ENCODE results near the gene SLC38A1. TPM values are rescaled to one million over a fixed set of nuclear protein-coding genes. Genes with fewer than 3 reads are reported as not detected.

SLC38A1 gene
- polyA plus RNA-seq, 1 experiment: 136 TPM

DNA sequence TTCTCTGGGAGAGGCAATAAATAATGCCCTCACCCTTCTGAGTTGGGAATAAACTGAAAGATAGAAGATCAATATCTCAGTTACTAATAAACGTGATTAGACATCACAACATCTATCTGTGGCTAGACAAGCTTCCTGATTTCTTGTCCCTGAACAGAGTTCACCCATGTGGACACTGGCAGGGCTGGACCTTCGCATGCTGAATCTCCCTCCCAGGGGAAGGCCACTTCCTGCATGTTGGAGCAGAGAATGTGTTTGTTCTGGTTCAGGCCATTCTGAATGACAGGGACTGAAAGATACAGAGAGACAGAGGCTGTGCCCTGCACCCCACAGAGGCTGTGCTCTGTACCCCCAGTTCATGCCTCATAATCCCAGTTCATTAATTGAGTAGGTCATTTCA is 132.6 kb downstream of the SLC38A1 start:
- Histone ChIP-seq H3K27ac (ENCODE audit: low read depth, low read length) (no peak overlapping the region), H3K27me3 (ENCODE audit: control insufficient read depth, insufficient read depth, low read length) (no peaks in the 10 kb centered on the region), H3K4me3 (ENCODE audit: low read depth, low read length) (no peak overlapping the region), H3K9me3 (ENCODE audit: control insufficient read depth, insufficient read depth, low read length) (no peaks in the 10 kb centered on the region)
- TF ChIP-seq, protein P1, sequence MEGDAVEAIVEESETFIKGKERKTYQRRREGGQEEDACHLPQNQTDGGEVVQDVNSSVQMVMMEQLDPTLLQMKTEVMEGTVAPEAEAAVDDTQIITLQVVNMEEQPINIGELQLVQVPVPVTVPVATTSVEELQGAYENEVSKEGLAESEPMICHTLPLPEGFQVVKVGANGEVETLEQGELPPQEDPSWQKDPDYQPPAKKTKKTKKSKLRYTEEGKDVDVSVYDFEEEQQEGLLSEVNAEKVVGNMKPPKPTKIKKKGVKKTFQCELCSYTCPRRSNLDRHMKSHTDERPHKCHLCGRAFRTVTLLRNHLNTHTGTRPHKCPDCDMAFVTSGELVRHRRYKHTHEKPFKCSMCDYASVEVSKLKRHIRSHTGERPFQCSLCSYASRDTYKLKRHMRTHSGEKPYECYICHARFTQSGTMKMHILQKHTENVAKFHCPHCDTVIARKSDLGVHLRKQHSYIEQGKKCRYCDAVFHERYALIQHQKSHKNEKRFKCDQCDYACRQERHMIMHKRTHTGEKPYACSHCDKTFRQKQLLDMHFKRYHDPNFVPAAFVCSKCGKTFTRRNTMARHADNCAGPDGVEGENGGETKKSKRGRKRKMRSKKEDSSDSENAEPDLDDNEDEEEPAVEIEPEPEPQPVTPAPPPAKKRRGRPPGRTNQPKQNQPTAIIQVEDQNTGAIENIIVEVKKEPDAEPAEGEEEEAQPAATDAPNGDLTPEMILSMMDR (IDR thresholded peaks at IDR 0.05; ENCODE audit: low read depth, low read length): no peak
- CTCF ChIA-PET: interaction anchor here (4.6 kb wide), 1 partner anchor 11 kb away, joined by 27 read pairs; no protein-coding TSS in a partner anchor
- no peak for DNase-seq (ENCODE audit: low read depth, low spot score)
- POLR2A ChIA-PET: no interaction called here

DNA sequence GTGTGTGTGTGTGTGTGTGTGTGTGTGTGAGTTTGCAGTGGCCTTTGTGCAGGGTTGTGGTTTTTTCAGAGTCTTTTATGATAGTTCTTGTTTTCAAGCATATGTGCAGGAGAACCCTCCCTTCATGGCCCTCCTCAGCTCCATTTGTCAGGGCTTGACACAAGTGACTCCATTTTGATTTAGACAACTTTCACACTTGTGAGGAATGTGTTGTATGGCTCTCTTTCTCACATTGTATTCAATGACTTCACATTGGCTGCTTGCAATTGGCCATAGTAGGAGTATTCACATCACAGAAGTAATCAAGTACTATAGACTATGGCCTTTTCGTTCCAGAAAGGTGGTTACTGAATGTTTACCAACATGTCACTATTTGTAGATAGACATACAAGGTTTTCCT is 133.1 kb downstream of the SLC38A1 start:
- POLR2A ChIA-PET: no interaction called here
- H3K27me3 ChIP-seq (ENCODE audit: control insufficient read depth, insufficient read depth, low read length): no peaks in the 10 kb centered on the region
- H3K27ac ChIP-seq (ENCODE audit: low read depth, low read length): no peak overlapping the region
- H3K4me3 ChIP-seq (ENCODE audit: low read depth, low read length): no peak overlapping the region
- no peak for DNase-seq (ENCODE audit: low read depth, low spot score)
- CTCF ChIA-PET: interaction anchor here (4.6 kb wide), 1 partner anchor 11 kb away, joined by 27 read pairs; no protein-coding TSS in a partner anchor
- TF ChIP-seq, protein P1 (IDR thresholded peaks at IDR 0.05; ENCODE audit: low read depth, low read length): no peak
- no peaks in the 10 kb centered on the region for H3K9me3 ChIP-seq (ENCODE audit: control insufficient read depth, insufficient read depth, low read length)

DNA sequence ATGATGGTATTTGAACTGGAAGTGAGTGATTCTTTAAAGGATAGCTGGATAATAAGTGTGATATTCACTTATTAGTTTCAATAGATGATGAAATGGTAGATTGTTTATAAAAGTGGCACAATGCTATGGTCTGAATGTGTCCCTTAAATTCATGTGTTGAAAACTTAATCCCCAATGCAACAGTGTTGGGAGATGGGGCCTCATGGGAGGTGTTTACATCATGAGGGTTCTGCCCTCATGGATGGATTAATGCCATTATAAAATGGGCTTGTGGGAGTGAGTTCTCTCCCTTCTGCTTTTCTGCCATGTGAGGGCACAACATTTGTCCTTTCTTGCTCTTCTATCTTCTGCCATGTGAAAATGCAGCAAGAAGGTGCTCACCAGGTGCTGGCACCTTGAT is 134.0 kb downstream of the SLC38A1 start:
- no peak for DNase-seq (ENCODE audit: low read depth, low spot score)
- ChIA-PET POLR2A (no interaction called here), CTCF (interaction anchor here (2.0 kb wide), 1 partner anchor 10 kb away, joined by 21 read pairs; no protein-coding TSS in a partner anchor)
- H3K27ac ChIP-seq (ENCODE audit: low read depth, low read length): no peak overlapping the region
- H3K9me3 ChIP-seq (ENCODE audit: control insufficient read depth, insufficient read depth, low read length): no peaks in the 10 kb centered on the region
- no peak overlapping the region for H3K4me3 ChIP-seq (ENCODE audit: low read depth, low read length)
- H3K27me3 ChIP-seq (ENCODE audit: control insufficient read depth, insufficient read depth, low read length): no peaks in the 10 kb centered on the region
- TF ChIP-seq, protein P1 (IDR thresholded peaks at IDR 0.05; ENCODE audit: low read depth, low read length): no peak

DNA sequence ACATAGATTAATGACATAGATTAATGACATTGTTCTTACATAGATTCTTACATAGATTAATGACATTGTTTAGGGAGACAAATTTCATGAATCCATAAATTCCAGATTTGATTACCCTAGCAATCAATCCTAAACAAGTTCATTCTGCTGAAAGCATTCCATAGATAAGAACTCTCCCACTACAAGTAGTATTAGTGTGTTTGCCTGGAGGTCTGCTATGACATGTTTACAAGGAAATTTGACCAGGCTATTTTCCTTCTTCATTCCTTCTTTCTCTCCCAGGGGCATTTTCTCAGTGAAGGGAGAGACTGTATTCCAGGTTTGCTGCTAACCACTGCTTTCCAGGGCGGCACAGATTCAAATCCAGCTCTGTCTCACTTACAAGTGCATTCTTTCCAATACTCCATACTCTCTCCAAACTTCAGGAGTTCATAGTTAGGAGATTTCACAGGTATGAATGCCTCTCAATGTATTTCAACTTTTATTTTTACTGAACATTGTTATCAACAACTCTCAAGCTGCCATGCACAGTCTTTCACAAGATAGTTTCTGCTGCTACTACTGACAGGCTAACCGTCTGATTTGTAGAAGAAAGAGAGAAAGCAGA is 134.5 kb downstream of the SLC38A1 start:
- H3K27ac ChIP-seq (ENCODE audit: low read depth, low read length): no peak overlapping the region
- POLR2A ChIA-PET: no interaction called here
- no peaks in the 10 kb centered on the region for H3K9me3 ChIP-seq (ENCODE audit: control insufficient read depth, insufficient read depth, low read length)
- no peak overlapping the region for H3K4me3 ChIP-seq (ENCODE audit: low read depth, low read length)
- DNase-seq (ENCODE audit: low read depth, low spot score): no peak
- TF ChIP-seq, protein P1 (IDR thresholded peaks at IDR 0.05; ENCODE audit: low read depth, low read length): no peak
- CTCF ChIA-PET: interaction anchor here (2.0 kb wide), 1 partner anchor 9 kb away, joined by 21 read pairs; no protein-coding TSS in a partner anchor
- H3K27me3 ChIP-seq (ENCODE audit: control insufficient read depth, insufficient read depth, low read length): no peaks in the 10 kb centered on the region

DNA sequence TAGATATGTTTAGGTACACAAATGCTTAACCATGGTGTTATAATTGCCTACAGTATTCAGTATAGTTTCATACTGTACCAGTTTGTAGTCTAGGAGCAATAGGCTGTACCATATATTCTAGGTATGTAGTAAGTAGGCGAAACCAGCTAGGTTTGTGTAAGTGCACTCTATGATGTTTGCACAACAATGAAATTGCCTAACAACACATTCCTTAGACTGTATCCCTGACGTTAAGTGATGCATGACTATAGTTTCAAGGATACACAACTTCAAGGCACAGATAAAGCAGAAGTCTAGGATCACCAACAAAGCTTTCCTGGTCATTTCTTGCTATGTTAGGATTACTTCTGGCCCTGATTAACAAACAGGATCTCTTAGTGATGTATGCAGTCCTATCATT is 135.1 kb downstream of the SLC38A1 start:
- Histone ChIP-seq H3K4me3 (ENCODE audit: low read depth, low read length) (no peak overlapping the region), H3K27ac (ENCODE audit: low read depth, low read length) (no peak overlapping the region), H3K9me3 (ENCODE audit: control insufficient read depth, insufficient read depth, low read length) (no peaks in the 10 kb centered on the region), H3K27me3 (ENCODE audit: control insufficient read depth, insufficient read depth, low read length) (no peaks in the 10 kb centered on the region)
- ChIA-PET POLR2A (no interaction called here), CTCF (interaction anchor here (2.0 kb wide), 1 partner anchor 9 kb away, joined by 21 read pairs; no protein-coding TSS in a partner anchor)
- TF ChIP-seq, protein P1 (IDR thresholded peaks at IDR 0.05; ENCODE audit: low read depth, low read length): no peak
- DNase-seq (ENCODE audit: low read depth, low spot score): no peak

Other genes with a start within 250 kb of the SLC38A1 start
- 520 and 749 TPM in 2 replicates for gene SLC38A2, start 103.7 kb upstream of the SLC38A1 start, polyA plus RNA-seq (2011; rRNA removed)